ENCODE results near the gene PICALM. TPM values are rescaled to one million over a fixed set of nuclear protein-coding genes. Genes with fewer than 3 reads are reported as not detected.

PICALM gene
- total and polyA plus RNA-seq, 2 of the 13 experiments (the other 11 are each of a cell fraction or from before 2014, with no cell fraction given), result 97.6 to 154 TPM

- TF ChIP-seq HMGXB3 (CRISPR knock-in tag; IDR thresholded peaks at IDR 0.05; ENCODE audit: borderline replicate concordance) (no peak), NKX3-1 (CRISPR knock-in tag; IDR thresholded peaks at IDR 0.05) (no peak), ZFP37 (CRISPR knock-in tag; IDR thresholded peaks at IDR 0.05; ENCODE audit: borderline replicate concordance) (no peak), NFIB (CRISPR knock-in tag; IDR thresholded peaks at IDR 0.05; ENCODE audit: borderline replicate concordance) (no peak), ZNF253 (CRISPR knock-in tag; IDR thresholded peaks at IDR 0.05; ENCODE audit: borderline replicate concordance) (no peak), ZNF746 (CRISPR knock-in tag; IDR thresholded peaks at IDR 0.05) (no peak), ADNP (CRISPR knock-in tag; IDR thresholded peaks at IDR 0.05) (no peak), CC2D1A (CRISPR knock-in tag; IDR thresholded peaks at IDR 0.05) (no peak), PBX2 (CRISPR knock-in tag; IDR thresholded peaks at IDR 0.05) (no peak), JUN (CRISPR knock-in tag; IDR thresholded peaks at IDR 0.05) (no peak), PRDM4 (CRISPR knock-in tag; IDR thresholded peaks at IDR 0.05; ENCODE audit: borderline replicate concordance) (no peak), ZMYM2 (CRISPR knock-in tag; IDR thresholded peaks at IDR 0.05) (no peak), RBAK (CRISPR knock-in tag; IDR thresholded peaks at IDR 0.05) (no peak), ZNF350 (CRISPR knock-in tag; IDR thresholded peaks at IDR 0.05; ENCODE audit: borderline replicate concordance, low read depth) (no peak)
Observed at GRCh38 chr11:86067009-86067850, 1.7 kb downstream of the PICALM start (continued).
